Measurements from ENCODE around the gene TRIM52.
"Not testable (repeated sequence)": the region's sequence is repeated elsewhere in the genome, so short reads cannot be mapped to it uniquely, and the experiment has no call there.

Gene TRIM52

DNA sequence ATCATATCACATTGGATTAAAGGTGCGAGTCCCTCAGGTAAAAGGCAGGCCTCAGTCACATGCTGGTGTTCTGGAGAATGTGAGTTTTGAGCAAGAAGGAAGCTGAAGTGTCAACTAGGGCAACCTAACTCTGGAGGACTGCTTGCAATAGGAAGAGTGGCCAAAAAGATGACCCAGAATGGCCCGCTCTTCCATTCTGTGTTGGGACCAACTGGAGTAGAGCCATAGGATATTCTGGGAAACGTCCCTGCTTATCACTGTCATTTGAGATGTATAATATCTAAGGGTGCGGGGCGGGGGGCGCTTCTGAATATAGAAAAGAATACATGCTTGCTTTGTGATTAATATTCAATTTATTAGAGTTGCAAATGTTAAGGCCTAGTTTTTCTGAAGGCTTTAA lies 48.9 kb downstream of the TRIM52 start:
- no peak for DNase-seq

DNA sequence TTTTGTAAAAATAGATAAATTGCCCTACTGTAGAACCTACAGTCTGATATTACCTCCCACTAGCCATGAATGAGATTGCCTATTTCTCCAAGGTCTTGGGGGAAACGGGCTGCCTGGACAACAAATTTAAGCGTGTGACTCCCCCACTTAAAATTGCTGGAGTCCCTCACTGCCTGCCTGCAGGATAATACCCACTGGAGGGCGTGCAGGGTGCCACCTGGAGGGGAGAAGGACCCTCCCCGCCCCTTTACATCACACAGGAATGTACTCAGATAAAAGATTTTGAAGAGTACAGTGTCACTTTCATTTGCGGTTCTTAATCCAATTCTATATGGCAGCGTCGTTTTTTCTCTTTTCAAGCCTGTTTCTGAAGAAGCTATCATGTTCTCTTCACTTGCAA lies 49.7 kb downstream of the TRIM52 start:
- no peak for DNase-seq

DNA sequence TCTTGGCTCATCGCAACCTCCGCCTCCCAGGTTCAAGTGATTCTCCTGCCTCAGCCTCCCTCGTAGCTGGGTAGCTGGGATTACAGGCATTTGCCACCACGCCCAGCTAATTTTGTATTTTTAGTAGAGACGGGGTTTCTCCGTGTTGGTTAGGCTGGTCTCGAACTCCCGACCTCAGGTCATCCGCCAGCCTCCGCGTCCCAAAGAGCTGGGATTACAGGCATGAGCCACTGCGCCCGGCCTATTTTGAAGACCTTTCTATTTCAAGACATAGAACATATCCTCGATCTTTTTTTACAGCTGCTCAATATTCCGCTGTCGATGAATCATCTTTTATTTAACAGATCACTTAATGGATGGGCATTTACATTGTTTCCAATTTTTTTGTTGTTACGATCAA lies 50.2 kb downstream of the TRIM52 start:
- DNase-seq = not testable (repeated sequence)

DNA sequence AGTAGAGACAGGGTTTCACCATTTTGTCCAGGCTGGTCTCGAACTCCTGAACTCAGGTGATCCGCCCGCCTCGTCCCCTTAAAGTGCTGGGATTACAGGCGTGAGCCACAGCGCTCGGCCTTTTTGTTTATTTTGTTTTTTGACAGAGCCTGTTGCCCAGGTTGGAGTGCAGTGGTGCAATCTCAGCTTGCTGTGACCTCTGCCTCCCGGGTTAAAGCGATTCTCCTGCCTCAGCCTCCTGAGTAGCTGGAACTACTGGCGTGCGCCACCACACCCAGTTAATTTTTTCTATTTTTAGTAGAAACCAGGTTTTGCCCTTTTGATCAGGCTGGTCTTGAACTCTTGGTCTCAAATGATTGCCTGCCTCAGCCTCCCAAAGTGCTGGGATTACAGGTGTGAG lies 50.8 kb downstream of the TRIM52 start:
- DNase-seq = not testable (repeated sequence)

DNA sequence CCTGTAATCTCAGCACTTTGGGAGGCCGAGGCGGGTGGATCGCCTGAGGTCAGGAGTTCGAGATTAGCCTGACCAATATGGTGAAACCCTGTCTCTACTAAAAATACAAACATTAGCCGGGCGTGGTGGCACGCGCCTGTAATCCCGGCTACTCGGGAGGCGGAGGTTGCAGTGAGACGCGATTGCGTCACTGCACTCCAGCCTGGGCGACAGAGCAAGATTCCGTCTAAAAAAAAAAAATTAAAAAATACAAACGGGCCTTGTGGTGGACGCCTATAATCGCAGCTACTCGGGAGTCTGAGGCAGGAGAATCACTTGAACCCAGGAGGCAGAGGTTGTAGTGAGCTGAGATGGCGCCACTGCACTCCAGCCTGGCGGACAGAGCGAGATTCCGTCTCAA lies 51.9 kb downstream of the TRIM52 start:
- DNase-seq = not testable (repeated sequence)

- DNase-seq = no peak
Observed at GRCh38 chr5:181207960-181208253, 53.0 kb downstream of the TRIM52 start.

DNA sequence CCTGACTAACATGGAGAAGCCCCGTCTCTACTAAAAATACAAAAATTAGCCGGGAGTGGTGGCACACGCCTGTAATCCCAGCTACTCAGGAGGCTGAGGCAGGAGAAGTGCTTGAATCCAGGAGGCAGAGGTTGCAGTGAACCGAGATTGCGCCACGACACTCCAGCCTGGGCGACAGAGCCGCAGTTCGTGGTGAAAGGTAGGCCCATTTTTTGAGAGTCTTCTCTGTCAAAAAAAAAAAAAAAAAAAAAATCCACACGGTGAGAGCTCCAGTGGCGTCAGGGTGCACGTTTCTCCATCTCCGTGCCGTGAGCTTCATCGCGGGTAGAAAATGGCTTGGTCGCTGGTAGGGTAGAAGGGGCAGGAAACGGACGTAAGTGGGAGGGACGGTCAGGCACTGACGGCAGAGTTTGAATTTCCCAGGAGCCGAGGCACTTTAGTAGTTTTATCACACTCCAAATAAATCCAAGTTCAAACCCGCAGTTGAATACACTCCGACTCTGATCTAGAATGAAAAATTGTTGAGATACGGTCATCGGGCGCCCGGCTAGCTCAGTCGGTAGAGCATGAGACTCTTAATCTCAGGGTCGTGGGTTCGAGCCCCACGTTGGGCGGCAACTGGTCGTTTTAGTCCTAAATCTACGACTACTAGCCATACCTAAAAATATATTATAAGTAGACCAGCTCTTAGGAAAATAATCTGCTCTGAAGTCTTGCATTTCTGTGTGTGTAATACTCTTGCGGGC lies 53.6 kb downstream of the TRIM52 start:
- no peak for DNase-seq

DNA sequence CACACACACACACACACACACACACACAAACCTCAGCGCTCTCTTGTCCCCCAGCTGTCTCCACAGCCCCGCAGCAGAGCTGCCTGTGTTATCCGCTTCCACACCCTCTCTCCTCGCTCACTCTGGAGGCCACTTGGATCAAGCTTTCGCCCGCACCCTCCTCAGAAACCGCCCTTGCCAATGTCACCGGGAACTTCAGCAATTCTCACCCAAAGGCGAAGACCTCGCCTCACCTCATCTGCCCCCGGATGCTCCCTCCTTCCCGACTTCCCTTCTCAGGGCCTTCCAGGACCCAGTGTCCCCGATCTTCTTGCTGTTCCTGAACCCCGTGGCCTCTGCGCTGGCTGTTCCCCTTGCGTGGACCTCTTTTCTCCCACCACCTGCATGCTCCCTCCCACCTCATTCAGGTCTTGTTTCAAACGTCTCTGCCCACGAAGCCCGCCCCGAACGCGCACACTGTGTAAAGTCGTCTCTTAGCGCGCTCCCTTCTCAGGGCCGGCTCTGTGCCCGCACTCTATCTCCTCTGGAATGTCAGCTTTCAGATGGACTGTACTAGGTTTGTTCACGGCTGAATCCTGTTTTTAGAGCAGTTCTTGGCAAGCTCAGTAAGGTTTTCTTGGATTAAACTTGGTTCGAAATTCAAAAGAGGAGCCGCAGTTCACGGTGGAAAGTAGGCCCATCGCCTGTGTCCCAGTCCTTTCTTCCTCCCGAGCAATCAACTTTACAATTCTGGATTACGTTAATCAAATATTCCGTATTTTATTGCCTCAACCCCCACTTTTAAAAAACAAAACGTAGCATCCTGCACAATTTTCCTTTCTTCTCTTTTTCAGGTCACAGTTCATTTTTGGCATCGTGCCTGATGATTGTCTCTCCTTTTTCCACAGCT lies 54.9 kb downstream of the TRIM52 start:
- no peak for DNase-seq
